Trophoblast cell (in vitro differentiated cells and primary cell): Measurements from ENCODE around the gene NOSIP.
A peak's percentile ranks its signal among the peaks of the same experiment; 100 is the strongest.
"Not testable (repeated sequence)": the region's sequence is repeated elsewhere in the genome, so short reads cannot be mapped to it uniquely, and the experiment has no call there.

Experiments used
- DNase-seq, 2 donors: peaks; one replicate each; pipeline ENCODE4 v3.0.0-alpha.2; 2016
- H2AFZ ChIP-seq: 2 replicates; pipeline ENCODE4 v1.6.1; 2013; ENCODE audit warnings: low read length, moderate library complexity, mild to moderate bottlenecking; ENCODE audit not compliant: insufficient read depth, poor library complexity
- H2AK5ac ChIP-seq: 2 replicates; pipeline ENCODE4 v1.6.1; 2013; ENCODE audit warnings: mild to moderate bottlenecking, low read length
- H2BK120ac ChIP-seq: 2 replicates; pipeline ENCODE4 v1.6.1; 2013; ENCODE audit warnings: low read length, mild to moderate bottlenecking, moderate library complexity; ENCODE audit not compliant: insufficient read depth, poor library complexity
- H2BK12ac ChIP-seq: 2 replicates; pipeline ENCODE4 v1.6.1; 2013; ENCODE audit warnings: mild to moderate bottlenecking, low read length, moderate library complexity
- H2BK5ac ChIP-seq: 2 replicates; pipeline ENCODE4 v1.6.1; 2013; ENCODE audit warnings: low read length, low read depth, moderate library complexity, mild to moderate bottlenecking; ENCODE audit not compliant: poor library complexity
- H3K14ac ChIP-seq: 2 replicates; pipeline ENCODE4 v1.6.1; 2013; ENCODE audit warnings: mild to moderate bottlenecking, low read length
- H3K18ac ChIP-seq: 2 replicates; pipeline ENCODE4 v1.6.1; 2013; ENCODE audit warnings: mild to moderate bottlenecking, low read length
- H3K23ac ChIP-seq: 2 replicates; pipeline ENCODE4 v1.6.1; 2013; ENCODE audit warnings: low read length
- H3K27ac ChIP-seq: 2 replicates; pipeline ENCODE4 v1.5.1; 2013; ENCODE audit warnings: low read depth, mild to moderate bottlenecking, inconsistent platforms, low read length, moderate library complexity
- H3K27me3 ChIP-seq: 2 replicates; pipeline ENCODE4 v1.6.1; 2013; ENCODE audit warnings: inconsistent platforms, mild to moderate bottlenecking, low read length, moderate library complexity; ENCODE audit not compliant: insufficient read depth
- H3K36me3 ChIP-seq, 2 experiments: 1 replicate in 1 of 2; 2 replicates in 1 of 2; pipeline ENCODE4 v1.6.1; 2013; ENCODE audit warnings: low read length in 2 of 2, mild to moderate bottlenecking in 2 of 2, moderate library complexity in 1 of 2; ENCODE audit not compliant: insufficient read depth in 2 of 2, control insufficient read depth in 1 of 2
- H3K4ac ChIP-seq: 2 replicates; pipeline ENCODE4 v1.6.1; 2013; ENCODE audit warnings: low read depth, mild to moderate bottlenecking, low read length, moderate library complexity
- H3K4me1 ChIP-seq, 2 experiments: 1 replicate in 1 of 2; 2 replicates in 1 of 2; pipeline ENCODE4 v1.6.1; 2013; ENCODE audit warnings: low read length in 2 of 2, mild to moderate bottlenecking in 2 of 2, moderate library complexity in 1 of 2; ENCODE audit not compliant: insufficient read depth in 2 of 2, control insufficient read depth in 1 of 2
- H3K4me2 ChIP-seq: 2 replicates; pipeline ENCODE4 v1.6.1; 2013; ENCODE audit warnings: inconsistent platforms, mild to moderate bottlenecking, low read length, moderate library complexity
- H3K4me3 ChIP-seq: 2 replicates; pipeline ENCODE4 v1.5.1; 2013; ENCODE audit warnings: mild to moderate bottlenecking, low read depth, low read length, inconsistent platforms
- H3K79me1 ChIP-seq: one replicate; pipeline ENCODE4 v1.6.1; 2013; ENCODE audit warnings: low read length
- H3K79me2 ChIP-seq: 2 replicates; pipeline ENCODE4 v1.6.1; 2013; ENCODE audit warnings: low read length, mild to moderate bottlenecking; ENCODE audit not compliant: control insufficient read depth, insufficient read depth, poor library complexity
- H3K9ac ChIP-seq: 2 replicates; pipeline ENCODE4 v1.6.1; 2013; ENCODE audit warnings: mild to moderate bottlenecking, low read length
- H3K9me3 ChIP-seq: 2 replicates; pipeline ENCODE4 v1.6.1; 2013; ENCODE audit warnings: low read depth, mild to moderate bottlenecking, control low read depth, inconsistent platforms, low read length; ENCODE audit not compliant: insufficient read depth
- H4K12ac ChIP-seq: 2 replicates; pipeline ENCODE4 v1.6.1; 2013; ENCODE audit warnings: low read depth, mild to moderate bottlenecking, low read length, moderate library complexity
- H4K8ac ChIP-seq: 2 replicates; pipeline ENCODE4 v1.6.1; 2013; ENCODE audit warnings: low read depth, mild to moderate bottlenecking, low read length, moderate library complexity
- H4K91ac ChIP-seq: one replicate; pipeline ENCODE4 v1.6.1; 2013; ENCODE audit warnings: low read depth, mild to moderate bottlenecking, low read length, moderate library complexity
- WGBS: extraction: QIAGEN DNeasy Blood & Tissue Kit; methylation state at CpG from one replicate; pipeline ENCODE4 v1.1.7; 2013; ENCODE audit warnings: missing lambda C conversion rate; ENCODE audit not compliant: insufficient read length, insufficient coverage; ENCODE audit errors: extremely low coverage; 5-methylcytosine and 5-hydroxymethylcytosine counted together

NOSIP gene

GRCh38 chr19:49617860-49618259, 37.5 kb upstream of the NOSIP start:
- H3K23ac ChIP-seq, H2AFZ ChIP-seq, H3K4me1 ChIP-seq, H3K79me1 ChIP-seq, H3K14ac ChIP-seq, H3K18ac ChIP-seq, H4K91ac ChIP-seq, H4K8ac ChIP-seq, H3K9ac ChIP-seq, H3K27ac ChIP-seq, H2AK5ac ChIP-seq, H2BK12ac ChIP-seq, H3K4me2 ChIP-seq, H2BK5ac ChIP-seq, H3K4ac ChIP-seq, H3K27me3 ChIP-seq, H3K4me3 ChIP-seq, H4K12ac ChIP-seq, H2BK120ac ChIP-seq, H3K9me3 ChIP-seq, H3K79me2 ChIP-seq: not testable (repeated sequence)
- peak in 1 of 2 donors; percentile 9 for DNase-seq
- H3K36me3 ChIP-seq = peaks cover 52 to 65% of the 10 kb centered on the region in 2 experiments
- no CpG with 5 or more reads among the region's 13 CpGs for WGBS

- Histone ChIP-seq H2AK5ac (no peak overlapping the region), H2BK5ac (no peak overlapping the region), H3K4me3 (no peak overlapping the region), H3K27me3 (no peaks in the 10 kb centered on the region), H3K36me3 (peaks cover 52 to 62% of the 10 kb centered on the region in 2 experiments), H3K4ac (no peak overlapping the region), H3K14ac (no peak overlapping the region), H2AFZ (no peak overlapping the region), H4K91ac (no peak overlapping the region), H3K4me2 (no peak overlapping the region), H3K27ac (no peak overlapping the region), H2BK12ac (no peak overlapping the region), H3K23ac (no peak overlapping the region), H4K12ac (no peak overlapping the region), H3K9me3 (peaks cover 2% of the 10 kb centered on the region), H4K8ac (no peak overlapping the region), H3K4me1 (peaks cover 2 to 3% of the 10 kb centered on the region in 2 experiments), H3K9ac (no peak overlapping the region), H3K18ac (no peak overlapping the region), H2BK120ac (no peak overlapping the region), H3K79me2 (no peaks in the 10 kb centered on the region), H3K79me1 (no peaks in the 10 kb centered on the region)
- DNase-seq = no peak
- no CpG with 5 or more reads among the region's 7 CpGs for WGBS
Measured at GRCh38 chr19:49616945-49617344, 36.6 kb upstream of the NOSIP start.

GRCh38 chr19:49616532-49616931, 36.2 kb upstream of the NOSIP start:
- Histone ChIP-seq H4K12ac (no peak overlapping the region), H3K9me3 (peaks cover 2% of the 10 kb centered on the region), H3K9ac (no peak overlapping the region), H3K27ac (no peak overlapping the region), H3K18ac (no peak overlapping the region), H3K4me2 (no peak overlapping the region), H2AK5ac (no peak overlapping the region), H2AFZ (no peak overlapping the region), H3K27me3 (no peaks in the 10 kb centered on the region), H3K79me1 (no peaks in the 10 kb centered on the region), H3K36me3 (peaks cover 50 to 59% of the 10 kb centered on the region in 2 experiments), H3K4me3 (no peak overlapping the region), H2BK5ac (no peak overlapping the region), H3K14ac (no peak overlapping the region), H2BK120ac (no peak overlapping the region), H3K23ac (no peak overlapping the region), H4K8ac (no peak overlapping the region), H4K91ac (no peak overlapping the region), H3K79me2 (no peaks in the 10 kb centered on the region), H3K4me1 (peaks cover 2 to 3% of the 10 kb centered on the region in 2 experiments), H2BK12ac (no peak overlapping the region), H3K4ac (no peak overlapping the region)
- no CpG with 5 or more reads among the region's 7 CpGs for WGBS
- DNase-seq = no peak

- H3K27me3 ChIP-seq = no peaks in the 10 kb centered on the region
- no peak overlapping the region for H3K4me2 ChIP-seq
- H2AFZ ChIP-seq = no peak overlapping the region
- H4K12ac ChIP-seq = no peak overlapping the region
- no peak overlapping the region for H3K4ac ChIP-seq
- H4K91ac ChIP-seq = no peak overlapping the region
- H2BK120ac ChIP-seq = no peak overlapping the region
- peaks cover 2% of the 10 kb centered on the region for H3K9me3 ChIP-seq
- no peak overlapping the region for H2AK5ac ChIP-seq
- H3K4me1 ChIP-seq = peaks cover 2 to 3% of the 10 kb centered on the region in 2 experiments
- H3K36me3 ChIP-seq = peaks cover 51 to 60% of the 10 kb centered on the region in 2 experiments
- no CpG with 5 or more reads among the region's 23 CpGs for WGBS
- no peak overlapping the region for H2BK12ac ChIP-seq
- no peak overlapping the region for H3K18ac ChIP-seq
- H3K79me2 ChIP-seq = no peaks in the 10 kb centered on the region
- DNase-seq = no peak
- no peak overlapping the region for H2BK5ac ChIP-seq
- no peak overlapping the region for H4K8ac ChIP-seq
- H3K79me1 ChIP-seq = no peaks in the 10 kb centered on the region
- H3K4me3 ChIP-seq = no peak overlapping the region
- no peak overlapping the region for H3K27ac ChIP-seq
- H3K14ac ChIP-seq = no peak overlapping the region
- H3K23ac ChIP-seq = no peak overlapping the region
- H3K9ac ChIP-seq = no peak overlapping the region
Measured at GRCh38 chr19:49615861-49616260, 35.5 kb upstream of the NOSIP start.
